ENCODE results near the gene EGFR.

The EGFR gene

DNA sequence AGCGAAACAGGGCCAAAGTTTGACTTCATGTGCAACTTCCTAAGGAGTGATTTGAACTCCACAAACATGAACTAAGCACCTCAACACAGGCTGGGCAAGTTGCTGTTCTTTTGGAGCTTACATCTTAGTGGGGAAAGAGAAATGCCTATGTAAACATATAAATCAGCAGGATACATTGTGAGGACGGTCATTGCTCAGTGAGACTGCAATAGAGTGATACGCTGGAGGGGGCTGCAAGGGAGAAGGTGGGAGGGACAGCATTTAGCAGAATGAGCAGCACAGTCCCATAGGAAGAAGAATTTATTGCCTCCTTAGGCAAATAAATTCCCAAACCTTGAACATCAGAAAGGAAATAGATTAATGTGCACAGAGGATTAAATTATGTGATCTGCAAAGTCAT, 90.0 kb downstream of the EGFR start:
- Histone ChIP-seq H3K79me2 (ENCODE audit: low read length) (no peaks in the 10 kb centered on the region), H3K4me2 (ENCODE audit: low read depth, low read length) (no peak overlapping the region)

DNA sequence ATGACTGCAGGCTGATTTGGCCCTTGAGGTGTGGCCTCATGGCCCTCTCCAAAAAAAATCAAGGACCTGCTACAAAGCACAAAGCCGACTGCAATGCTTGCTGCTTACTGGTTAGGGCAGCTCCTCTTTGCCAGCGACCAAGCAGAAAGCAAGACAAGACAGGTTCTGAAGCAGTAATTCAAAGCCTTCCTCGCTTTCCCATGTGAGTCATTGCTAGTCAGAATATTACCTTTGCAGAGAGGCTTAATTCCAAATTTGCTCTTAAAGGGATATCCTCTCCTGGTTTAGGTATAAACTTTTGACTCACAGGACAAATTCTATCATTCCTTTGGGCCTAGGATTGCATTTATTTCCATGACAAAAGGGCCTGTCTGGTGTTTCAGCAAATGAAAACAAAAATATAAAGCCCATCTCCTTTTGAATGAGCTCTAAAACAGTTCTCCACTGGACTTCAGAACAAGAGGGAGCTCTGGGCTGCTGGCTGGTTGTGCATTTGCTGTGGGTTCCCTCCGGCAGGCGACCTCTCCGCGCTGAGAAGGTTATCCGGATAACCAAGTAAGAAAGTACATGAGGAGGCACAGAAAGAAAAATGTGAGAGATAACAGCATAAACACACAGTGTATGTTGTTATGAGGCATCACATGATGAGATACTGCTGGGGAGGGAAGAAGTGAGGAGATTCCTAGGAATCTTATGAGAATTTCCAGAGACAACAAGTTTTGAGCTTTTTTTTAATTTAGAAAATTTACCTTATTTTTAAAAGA, 90.8 kb downstream of the EGFR start:
- Histone ChIP-seq H3K4me1 (ENCODE audit: low read length) (0 out of 2 replicates have a peak, but pooled peaks cover 4% of the 10 kb centered on the region), H3K4me3 (ENCODE audit: low read length) (no peak overlapping the region), H3K36me3 (replicated peaks; ENCODE audit: insufficient read depth, low read length) (no peaks in the 10 kb centered on the region), H3K27ac (ENCODE audit: low read length) (no peak overlapping the region), H3K9me2 (replicated peaks; ENCODE audit: insufficient read depth, low read length) (no peaks in the 10 kb centered on the region), H3K9ac (ENCODE audit: low read length) (no peak overlapping the region), H4K20me1 (ENCODE audit: insufficient read depth, low read length) (no peaks in the 10 kb centered on the region), H3F3A (ENCODE audit: insufficient read depth, low read length) (no peaks in the 10 kb centered on the region), H2AFZ (ENCODE audit: low read length) (no peak overlapping the region), H3K27me3 (replicated peaks; ENCODE audit: insufficient read depth, low read length) (no peaks in the 10 kb centered on the region), H3K4me2 (ENCODE audit: low read depth, low read length) (no peak overlapping the region), H3K9me3 (replicated peaks; ENCODE audit: insufficient read depth, low read length) (no peaks in the 10 kb centered on the region), H3K79me2 (ENCODE audit: low read length) (no peaks in the 10 kb centered on the region)
- TF ChIP-seq EZH2 (optimal IDR thresholded peaks at IDR 0.05; ENCODE audit: low read depth, low read length) = no peak
- DNase-seq = no peak

More for the DNA sequence above, 90.0 kb downstream of the EGFR start:
- Histone ChIP-seq H3K9me2 (replicated peaks; ENCODE audit: insufficient read depth, low read length) (no peaks in the 10 kb centered on the region), H2AFZ (ENCODE audit: low read length) (no peak overlapping the region), H3K4me3 (ENCODE audit: low read length) (no peak overlapping the region), H3K4me1 (ENCODE audit: low read length) (0 out of 2 replicates have a peak, but pooled peaks cover 4% of the 10 kb centered on the region), H3K27me3 (replicated peaks; ENCODE audit: insufficient read depth, low read length) (no peaks in the 10 kb centered on the region), H3K27ac (ENCODE audit: low read length) (no peak overlapping the region), H3K36me3 (replicated peaks; ENCODE audit: insufficient read depth, low read length) (no peaks in the 10 kb centered on the region), H3K9me3 (replicated peaks; ENCODE audit: insufficient read depth, low read length) (no peaks in the 10 kb centered on the region), H3K9ac (ENCODE audit: low read length) (no peak overlapping the region), H3F3A (ENCODE audit: insufficient read depth, low read length) (no peaks in the 10 kb centered on the region), H4K20me1 (ENCODE audit: insufficient read depth, low read length) (no peaks in the 10 kb centered on the region)
- DNase-seq = no peak
- no peak for TF ChIP-seq EZH2 (optimal IDR thresholded peaks at IDR 0.05; ENCODE audit: low read depth, low read length)
- TF ChIP-seq, protein P1, sequence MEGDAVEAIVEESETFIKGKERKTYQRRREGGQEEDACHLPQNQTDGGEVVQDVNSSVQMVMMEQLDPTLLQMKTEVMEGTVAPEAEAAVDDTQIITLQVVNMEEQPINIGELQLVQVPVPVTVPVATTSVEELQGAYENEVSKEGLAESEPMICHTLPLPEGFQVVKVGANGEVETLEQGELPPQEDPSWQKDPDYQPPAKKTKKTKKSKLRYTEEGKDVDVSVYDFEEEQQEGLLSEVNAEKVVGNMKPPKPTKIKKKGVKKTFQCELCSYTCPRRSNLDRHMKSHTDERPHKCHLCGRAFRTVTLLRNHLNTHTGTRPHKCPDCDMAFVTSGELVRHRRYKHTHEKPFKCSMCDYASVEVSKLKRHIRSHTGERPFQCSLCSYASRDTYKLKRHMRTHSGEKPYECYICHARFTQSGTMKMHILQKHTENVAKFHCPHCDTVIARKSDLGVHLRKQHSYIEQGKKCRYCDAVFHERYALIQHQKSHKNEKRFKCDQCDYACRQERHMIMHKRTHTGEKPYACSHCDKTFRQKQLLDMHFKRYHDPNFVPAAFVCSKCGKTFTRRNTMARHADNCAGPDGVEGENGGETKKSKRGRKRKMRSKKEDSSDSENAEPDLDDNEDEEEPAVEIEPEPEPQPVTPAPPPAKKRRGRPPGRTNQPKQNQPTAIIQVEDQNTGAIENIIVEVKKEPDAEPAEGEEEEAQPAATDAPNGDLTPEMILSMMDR (IDR thresholded peaks at IDR 0.05; ENCODE audit: low read length) = no peak
- no peak for TF ChIP-seq EZH2phosphoT487 (IDR thresholded peaks at IDR 0.05; ENCODE audit: low read length)

DNA sequence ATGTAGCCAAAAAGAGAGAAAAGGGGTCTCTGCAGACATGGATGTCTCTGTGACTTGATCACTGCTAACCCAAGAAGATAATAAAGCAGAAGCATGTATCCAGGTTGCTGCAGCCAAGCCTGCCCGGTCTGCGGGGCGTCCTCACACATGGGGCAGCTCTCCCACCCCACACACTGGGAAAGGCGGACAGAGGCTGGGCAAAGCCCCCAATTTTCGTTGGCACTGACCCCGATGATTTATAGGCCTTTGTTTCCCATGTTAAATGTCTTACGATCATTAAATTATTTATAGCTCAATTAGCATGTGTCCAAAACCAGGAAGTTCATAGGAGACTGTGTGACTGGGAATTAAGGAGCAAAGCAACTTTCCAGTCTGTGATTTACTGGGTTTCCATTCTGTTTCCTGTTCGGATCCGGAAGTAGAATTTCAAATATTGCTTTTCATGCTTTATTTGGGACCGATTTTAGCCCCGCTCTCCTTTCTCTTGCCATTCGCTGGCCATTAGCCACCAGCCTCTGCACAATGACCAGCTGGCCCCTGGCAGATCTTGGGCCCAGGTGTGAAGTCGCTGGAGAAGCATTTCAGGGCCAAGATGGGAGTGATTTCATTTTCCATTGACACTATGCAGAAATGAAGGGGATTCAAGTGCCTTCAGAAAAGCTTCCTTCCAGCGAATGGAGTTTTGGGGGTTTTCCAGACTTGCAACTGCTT, 91.6 kb downstream of the EGFR start:
- no peak overlapping the region for H3K4me3 ChIP-seq (ENCODE audit: low read length)
- H3F3A ChIP-seq (ENCODE audit: insufficient read depth, low read length) = no peaks in the 10 kb centered on the region
- no peaks in the 10 kb centered on the region for H3K27me3 ChIP-seq (replicated peaks; ENCODE audit: insufficient read depth, low read length)
- H3K9me2 ChIP-seq (replicated peaks; ENCODE audit: insufficient read depth, low read length) = no peaks in the 10 kb centered on the region
- 0 out of 2 replicates have a peak, but pooled peaks cover 4% of the 10 kb centered on the region for H3K4me1 ChIP-seq (ENCODE audit: low read length)
- DNase-seq = no peak
- H3K4me2 ChIP-seq (ENCODE audit: low read depth, low read length) = no peak overlapping the region; the same call in 1 of the 2 replicates
- no peaks in the 10 kb centered on the region for H3K79me2 ChIP-seq (ENCODE audit: low read length)
- no peaks in the 10 kb centered on the region for H3K36me3 ChIP-seq (replicated peaks; ENCODE audit: insufficient read depth, low read length)
- H3K27ac ChIP-seq (ENCODE audit: low read length) = no peak overlapping the region
- no peak overlapping the region for H2AFZ ChIP-seq (ENCODE audit: low read length)
- TF ChIP-seq EZH2phosphoT487 (IDR thresholded peaks at IDR 0.05; ENCODE audit: low read length) = no peak
- TF ChIP-seq EZH2 (optimal IDR thresholded peaks at IDR 0.05; ENCODE audit: low read depth, low read length) = no peak
- TF ChIP-seq, protein P1 (IDR thresholded peaks at IDR 0.05; ENCODE audit: low read length) = no peak
- no peak overlapping the region for H3K9ac ChIP-seq (ENCODE audit: low read length)
- H4K20me1 ChIP-seq (ENCODE audit: insufficient read depth, low read length) = no peaks in the 10 kb centered on the region
- H3K9me3 ChIP-seq (replicated peaks; ENCODE audit: insufficient read depth, low read length) = no peaks in the 10 kb centered on the region
